ENCODE data around the gene KL. TPM values are rescaled to one million over a fixed set of nuclear protein-coding genes. Genes with fewer than 3 reads are reported as not detected.

Gene KL
- total RNA-seq, 1 experiment from 2014 or later: 1.3 TPM

DNA sequence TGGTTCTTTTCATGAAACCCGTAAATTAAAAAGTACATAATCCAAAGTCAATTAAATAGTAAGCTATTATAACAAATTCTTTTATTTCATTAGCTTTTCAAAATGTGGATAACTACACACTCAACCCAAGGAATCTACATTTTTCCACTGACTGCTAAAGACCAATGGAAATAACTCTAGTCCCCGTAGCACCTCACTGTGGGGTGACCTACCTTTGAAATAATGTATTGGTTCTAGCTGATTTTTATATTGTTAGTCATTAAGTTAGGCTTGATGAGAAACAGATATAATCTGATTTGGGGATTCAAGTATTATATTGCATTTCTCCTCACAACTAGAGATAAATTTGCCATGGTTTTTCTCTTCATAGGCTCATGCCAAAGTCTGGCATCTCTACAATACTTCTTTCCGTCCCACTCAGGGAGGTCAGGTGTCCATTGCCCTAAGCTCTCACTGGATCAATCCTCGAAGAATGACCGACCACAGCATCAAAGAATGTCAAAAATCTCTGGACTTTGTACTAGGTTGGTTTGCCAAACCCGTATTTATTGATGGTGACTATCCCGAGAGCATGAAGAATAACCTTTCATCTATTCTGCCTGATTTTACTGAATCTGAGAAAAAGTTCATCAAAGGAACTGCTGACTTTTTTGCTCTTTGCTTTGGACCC, 37.3 kb downstream of the KL start:
- Mint-ChIP-seq H3K4me3 (ENCODE audit: unreplicated experiment) (no peak overlapping the region), H3K27me3 (ENCODE audit: insufficient read depth, unreplicated experiment) (no peaks in the 10 kb centered on the region), H3K27ac (ENCODE audit: unreplicated experiment) (peak overlapping the region; percentile 23), H3K36me3 (ENCODE audit: insufficient read depth, unreplicated experiment) (no peaks in the 10 kb centered on the region), H3K4me1 (ENCODE audit: low read depth, unreplicated experiment) (peaks cover 28% of the 10 kb centered on the region), H3K9me3 (ENCODE audit: unreplicated experiment) (peaks cover 7% of the 10 kb centered on the region)
- POLR2A ChIA-PET: no interaction called here
- Histone ChIP-seq H3K36me3 (ENCODE audit: control insufficient read depth, insufficient read depth, low read length) (no peaks in the 10 kb centered on the region), H3K27me3 (replicated peaks; ENCODE audit: control insufficient read depth, insufficient read depth, low read length) (no peaks in the 10 kb centered on the region), H3K9me3 (no peaks in the 10 kb centered on the region), H3K4me1 (peaks cover 14% of the 10 kb centered on the region), H3K4me3 (ENCODE audit: low read depth, low read length) (no peak overlapping the region)
- intact Hi-C loops (cut with micrococcal nuclease; ENCODE audit: unreplicated experiment): loop anchor here (2.0 to 10.0 kb wide), 2 partner anchors 37 to 491 kb away; no protein-coding TSS in a partner anchor
- no TSS peak for BruUV-seq (replicated peaks)
- peak; percentile 54 to 63 for DNase-seq
- CTCF ChIA-PET: no interaction called here
- no peak for TF ChIP-seq CTCF (IDR thresholded peaks at IDR 0.05; ENCODE audit: insufficient read depth in 1 of 2, low read depth in 1 of 2, low read length in 1 of 2, severe bottlenecking in 1 of 2, unreplicated experiment in 1 of 2)

DNA sequence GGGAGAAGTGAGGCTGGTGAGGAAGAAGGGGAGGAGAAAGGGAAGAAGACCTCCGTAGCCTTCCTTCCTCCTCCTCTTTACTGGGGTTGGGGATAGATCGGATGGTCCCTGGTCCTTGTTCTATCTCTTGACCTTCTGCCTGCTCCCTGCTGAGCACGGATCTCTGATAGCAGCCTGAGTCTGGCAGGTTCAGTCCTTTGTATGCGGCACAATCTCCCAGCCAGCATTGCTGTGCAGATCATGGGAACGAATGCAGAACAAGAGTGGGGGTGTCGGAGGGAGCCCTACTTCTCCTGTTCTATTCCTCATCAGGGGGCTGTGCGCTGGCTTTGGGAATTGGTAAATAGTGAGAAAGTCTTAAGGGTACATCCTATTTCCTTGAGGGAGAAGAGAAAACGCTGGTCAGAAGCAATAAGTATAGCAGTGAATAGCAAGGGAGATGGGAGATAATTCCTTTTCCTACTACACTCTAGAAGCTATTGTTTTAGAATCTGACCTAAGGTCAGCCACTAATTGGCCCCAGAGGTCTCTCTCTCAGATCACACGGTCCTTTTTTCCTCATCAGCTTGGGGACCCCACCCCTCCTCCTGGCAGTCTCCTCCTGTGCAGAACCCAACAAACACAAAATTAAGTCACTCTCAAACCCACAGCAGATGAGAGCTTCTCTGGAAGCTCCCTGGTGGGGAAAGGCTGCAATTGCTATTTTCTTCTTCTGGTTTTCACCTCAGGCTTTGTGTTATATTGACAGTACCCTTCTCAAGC, 41.0 kb downstream of the KL start:
- no TSS peak for BruUV-seq (replicated peaks)
- Mint-ChIP-seq H3K27me3 (ENCODE audit: insufficient read depth, unreplicated experiment) (no peaks in the 10 kb centered on the region), H3K27ac (ENCODE audit: unreplicated experiment) (no peak overlapping the region), H3K36me3 (ENCODE audit: insufficient read depth, unreplicated experiment) (no peaks in the 10 kb centered on the region), H3K4me1 (ENCODE audit: low read depth, unreplicated experiment) (peaks cover 27% of the 10 kb centered on the region), H3K9me3 (ENCODE audit: unreplicated experiment) (peaks cover 7% of the 10 kb centered on the region), H3K4me3 (ENCODE audit: unreplicated experiment) (no peak overlapping the region)
- Histone ChIP-seq H3K27me3 (replicated peaks; ENCODE audit: control insufficient read depth, insufficient read depth, low read length) (no peaks in the 10 kb centered on the region), H3K36me3 (ENCODE audit: control insufficient read depth, insufficient read depth, low read length) (no peaks in the 10 kb centered on the region), H3K4me3 (ENCODE audit: low read depth, low read length) (no peak overlapping the region), H3K4me1 (peaks cover 14% of the 10 kb centered on the region), H3K9me3 (no peaks in the 10 kb centered on the region)
- POLR2A ChIA-PET: no interaction called here
- TF ChIP-seq CTCF (IDR thresholded peaks at IDR 0.05; ENCODE audit: insufficient read depth in 1 of 2, low read depth in 1 of 2, low read length in 1 of 2, severe bottlenecking in 1 of 2, unreplicated experiment in 1 of 2): peak; percentile 40 to 55
- CTCF ChIA-PET: no interaction called here
- peak in 1 of 2 experiments; percentile 41 for DNase-seq
- intact Hi-C loops (cut with micrococcal nuclease; ENCODE audit: unreplicated experiment): loop anchor here (10.0 kb wide), 1 partner anchor 488 kb away; no protein-coding TSS in a partner anchor

DNA sequence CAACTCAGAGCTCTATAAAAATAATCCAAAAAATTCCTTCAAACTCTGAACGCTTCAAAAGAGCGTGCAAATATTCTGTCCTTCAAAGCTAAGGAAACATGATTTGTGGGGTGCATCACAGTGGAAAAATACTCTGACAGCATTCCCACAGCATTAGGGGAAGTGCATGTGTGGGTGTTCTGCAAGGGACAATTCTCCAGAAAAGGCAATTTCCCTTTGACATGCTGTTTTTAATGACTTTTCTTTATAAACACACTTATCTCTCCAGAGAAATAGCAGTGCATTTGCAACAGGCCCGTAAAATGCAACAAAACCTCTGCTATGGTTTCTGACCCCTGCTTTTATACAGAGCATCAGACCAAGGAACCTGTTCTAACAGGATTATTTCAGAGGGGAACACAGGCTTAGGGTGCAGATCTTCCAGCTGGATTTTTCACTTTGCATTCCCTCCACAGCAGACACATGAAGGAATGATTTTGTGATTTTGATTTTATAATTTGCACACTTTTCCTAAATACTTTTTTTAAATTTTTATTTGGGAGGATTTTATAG, 42.6 kb downstream of the KL start:
- DNase-seq: no peak
- Histone ChIP-seq H3K27me3 (replicated peaks; ENCODE audit: control insufficient read depth, insufficient read depth, low read length) (no peaks in the 10 kb centered on the region), H3K36me3 (ENCODE audit: control insufficient read depth, insufficient read depth, low read length) (no peaks in the 10 kb centered on the region), H3K4me1 (peaks cover 4% of the 10 kb centered on the region), H3K9me3 (no peaks in the 10 kb centered on the region), H3K4me3 (ENCODE audit: low read depth, low read length) (no peak overlapping the region)
- intact Hi-C loops (cut with micrococcal nuclease; ENCODE audit: unreplicated experiment): loop anchor here (10.0 kb wide), 1 partner anchor 486 kb away; no protein-coding TSS in a partner anchor
- no TSS peak for BruUV-seq (replicated peaks)
- H3K36me3 Mint-ChIP-seq (ENCODE audit: insufficient read depth, unreplicated experiment): no peaks in the 10 kb centered on the region
- no peak overlapping the region for H3K4me3 Mint-ChIP-seq (ENCODE audit: unreplicated experiment)
- CTCF ChIA-PET: no interaction called here
- H3K27me3 Mint-ChIP-seq (ENCODE audit: insufficient read depth, unreplicated experiment): no peaks in the 10 kb centered on the region
- H3K4me1 Mint-ChIP-seq (ENCODE audit: low read depth, unreplicated experiment): peaks cover 14% of the 10 kb centered on the region
- H3K9me3 Mint-ChIP-seq (ENCODE audit: unreplicated experiment): peaks cover 17% of the 10 kb centered on the region
- TF ChIP-seq CTCF (IDR thresholded peaks at IDR 0.05; ENCODE audit: insufficient read depth in 1 of 2, low read depth in 1 of 2, low read length in 1 of 2, severe bottlenecking in 1 of 2, unreplicated experiment in 1 of 2): no peak
- POLR2A ChIA-PET: no interaction called here
- H3K27ac Mint-ChIP-seq (ENCODE audit: unreplicated experiment): no peak overlapping the region
